ENCODE measurements around the gene MARCHF10. TPM values are rescaled to one million over a fixed set of nuclear protein-coding genes. Genes with fewer than 3 reads are reported as not detected.

The MARCHF10 gene
- total RNA-seq, 1 experiment from 2014 or later = not detected

DNA sequence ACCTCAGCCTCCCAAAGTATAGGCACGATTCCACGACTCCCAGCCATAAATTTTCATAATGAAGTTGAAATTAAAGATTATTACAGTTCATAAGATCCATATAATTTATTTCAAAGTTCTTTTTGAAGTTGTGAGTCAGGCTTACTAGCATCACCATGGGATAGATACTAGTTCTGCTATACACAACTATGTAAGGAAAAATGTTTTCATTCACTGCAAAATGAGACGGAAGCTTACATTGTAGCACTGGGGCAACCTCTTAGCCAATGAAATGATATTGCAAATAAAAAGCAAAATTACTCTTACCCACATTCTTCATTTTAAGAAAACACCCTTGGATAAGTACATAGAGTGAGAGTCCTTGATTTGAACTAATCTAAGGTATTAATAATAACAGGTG, 18.8 kb upstream of the MARCHF10 start:
- Histone ChIP-seq H3K4me2 (ENCODE audit: low read length) (no peak overlapping the region), H3K27me3 (ENCODE audit: insufficient read depth, low read length) (no peaks in the 10 kb centered on the region), H2AFZ (ENCODE audit: low read depth, low read length, poor library complexity, severe bottlenecking) (peak overlapping the region; percentile 13), H3K27ac (ENCODE audit: low read depth, low read length) (no peak overlapping the region), H3K36me3 (ENCODE audit: control insufficient read depth in 1 of 2, insufficient read depth in 2 of 2, low read length in 2 of 2) (no peaks in the 10 kb centered on the region), H3K9me2 (ENCODE audit: insufficient read depth) (no peaks in the 10 kb centered on the region), H3K9me3 (ENCODE audit: control insufficient read depth in 1 of 2, insufficient read depth in 1 of 2, low read depth in 1 of 2, low read length in 2 of 2) (no peaks in the 10 kb centered on the region), H3K4me1 (ENCODE audit: control insufficient read depth in 1 of 2, insufficient read depth in 2 of 2, low read length in 2 of 2) (peaks cover 9 to 15% of the 10 kb centered on the region in 2 experiments), H3K79me2 (ENCODE audit: insufficient read depth, low read length) (no peaks in the 10 kb centered on the region), H3K9ac (ENCODE audit: low read length) (no peak overlapping the region), H4K20me1 (ENCODE audit: insufficient read depth) (no peaks in the 10 kb centered on the region), H3K4me3 (replicated peaks in 1 of 2; ENCODE audit: low read depth in 1 of 2, low read length in 2 of 2) (no peak overlapping the region)
- DNase-seq (ENCODE audit: low read depth, low spot score) (no peak), ATAC-seq (no peak)
- ChIA-PET CTCF (no interaction called here), POLR2A (no interaction called here), RAD21 (ENCODE audit: low non-redundant PET in 1 of 2, low total read pairs in 2 of 2, uncharacterized antibody in 2 of 2, unreplicated experiment in 2 of 2) (no interaction called here)
- no peak for TF ChIP-seq POLR2A (IDR thresholded peaks at IDR 0.05; ENCODE audit: borderline replicate concordance, extremely low read depth, insufficient read depth, insufficient read length)
- TF ChIP-seq ATF3 (IDR thresholded peaks at IDR 0.05) = no peak
- no peak for TF ChIP-seq ZFX (IDR thresholded peaks at IDR 0.05)
- TF ChIP-seq, protein P1, sequence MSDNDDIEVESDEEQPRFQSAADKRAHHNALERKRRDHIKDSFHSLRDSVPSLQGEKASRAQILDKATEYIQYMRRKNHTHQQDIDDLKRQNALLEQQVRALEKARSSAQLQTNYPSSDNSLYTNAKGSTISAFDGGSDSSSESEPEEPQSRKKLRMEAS (IDR thresholded peaks at IDR 0.05) = no peak
- BruUV-seq (replicated peaks) = no TSS peak
- intact Hi-C loops (cut with micrococcal nuclease) = no loop called here

DNA sequence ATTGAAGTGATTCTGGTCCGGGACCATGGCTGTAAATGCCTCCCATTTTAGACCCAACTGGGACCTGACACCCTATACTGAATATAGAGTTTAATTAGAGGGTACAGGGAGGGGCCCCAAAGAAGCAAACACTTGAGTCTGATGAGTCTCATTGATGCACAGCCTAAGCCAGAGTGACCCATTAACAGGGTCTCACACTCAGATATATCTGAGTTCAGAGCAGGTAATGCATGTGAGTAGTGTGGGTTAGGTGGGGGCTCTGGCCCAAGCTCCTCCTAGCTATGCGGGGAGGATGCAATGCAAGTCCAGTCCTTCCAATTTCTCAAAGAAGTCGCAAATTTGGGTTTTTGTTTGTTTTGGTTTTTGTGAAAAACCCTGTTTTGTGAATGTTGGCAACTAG, 17.1 kb upstream of the MARCHF10 start:
- Histone ChIP-seq H3K9ac (ENCODE audit: low read length) (no peak overlapping the region), H3K36me3 (ENCODE audit: control insufficient read depth in 1 of 2, insufficient read depth in 2 of 2, low read length in 2 of 2) (no peaks in the 10 kb centered on the region), H3K9me2 (ENCODE audit: insufficient read depth) (no peaks in the 10 kb centered on the region), H3K27ac (ENCODE audit: low read depth, low read length) (no peak overlapping the region), H3K27me3 (ENCODE audit: insufficient read depth, low read length) (no peaks in the 10 kb centered on the region), H4K20me1 (ENCODE audit: insufficient read depth) (no peaks in the 10 kb centered on the region), H3K79me2 (ENCODE audit: insufficient read depth, low read length) (no peaks in the 10 kb centered on the region), H2AFZ (ENCODE audit: low read depth, low read length, poor library complexity, severe bottlenecking) (peak overlapping the region; percentile 91), H3K4me2 (ENCODE audit: low read length) (peak overlapping the region; percentile 61), H3K4me3 (replicated peaks in 1 of 2; ENCODE audit: low read depth in 1 of 2, low read length in 2 of 2) (no peak overlapping the region; a peak in 1 of 4 replicates), H3K9me3 (ENCODE audit: control insufficient read depth in 1 of 2, insufficient read depth in 1 of 2, low read depth in 1 of 2, low read length in 2 of 2) (no peaks in the 10 kb centered on the region), H3K4me1 (ENCODE audit: control insufficient read depth in 1 of 2, insufficient read depth in 2 of 2, low read length in 2 of 2) (peaks cover 10 to 20% of the 10 kb centered on the region in 2 experiments)
- peak; percentile 52 for ATAC-seq
- ChIA-PET RAD21 (ENCODE audit: low non-redundant PET in 1 of 2, low total read pairs in 2 of 2, uncharacterized antibody in 2 of 2, unreplicated experiment in 2 of 2) (no interaction called here), CTCF (no interaction called here), POLR2A (no interaction called here)
- no peak for DNase-seq (ENCODE audit: low read depth, low spot score)
- intact Hi-C loops (cut with micrococcal nuclease) = no loop called here
- no TSS peak for BruUV-seq (replicated peaks)
- TF ChIP-seq ATF3 (IDR thresholded peaks at IDR 0.05) (no peak), SIN3A (IDR thresholded peaks at IDR 0.05; ENCODE audit: low read depth) (no peak), EGR1 (IDR thresholded peaks at IDR 0.05; ENCODE audit: low read depth) (no peak), ZFX (IDR thresholded peaks at IDR 0.05) (no peak), CEBPB (IDR thresholded peaks at IDR 0.05; ENCODE audit: low read depth) (no peak), ELF1 (IDR thresholded peaks at IDR 0.05; ENCODE audit: borderline replicate concordance, low read depth) (no peak), TCF7L2 (IDR thresholded peaks at IDR 0.05; ENCODE audit: borderline replicate concordance, extremely low read depth, insufficient read depth, insufficient read length) (no peak), POLR2AphosphoS5 (IDR thresholded peaks at IDR 0.05; ENCODE audit: low read depth, low read length) (no peak), JUND (IDR thresholded peaks at IDR 0.05) (no peak), RAD21 (IDR thresholded peaks at IDR 0.05; ENCODE audit: low read depth) (no peak), SRF (IDR thresholded peaks at IDR 0.05; ENCODE audit: low read depth) (no peak), YY1 (IDR thresholded peaks at IDR 0.05; ENCODE audit: extremely low read depth, insufficient replicate concordance, low read depth, low read length) (no peak)
- TF ChIP-seq, protein P1 (IDR thresholded peaks at IDR 0.05) = no peak
- TF ChIP-seq, protein P2, sequence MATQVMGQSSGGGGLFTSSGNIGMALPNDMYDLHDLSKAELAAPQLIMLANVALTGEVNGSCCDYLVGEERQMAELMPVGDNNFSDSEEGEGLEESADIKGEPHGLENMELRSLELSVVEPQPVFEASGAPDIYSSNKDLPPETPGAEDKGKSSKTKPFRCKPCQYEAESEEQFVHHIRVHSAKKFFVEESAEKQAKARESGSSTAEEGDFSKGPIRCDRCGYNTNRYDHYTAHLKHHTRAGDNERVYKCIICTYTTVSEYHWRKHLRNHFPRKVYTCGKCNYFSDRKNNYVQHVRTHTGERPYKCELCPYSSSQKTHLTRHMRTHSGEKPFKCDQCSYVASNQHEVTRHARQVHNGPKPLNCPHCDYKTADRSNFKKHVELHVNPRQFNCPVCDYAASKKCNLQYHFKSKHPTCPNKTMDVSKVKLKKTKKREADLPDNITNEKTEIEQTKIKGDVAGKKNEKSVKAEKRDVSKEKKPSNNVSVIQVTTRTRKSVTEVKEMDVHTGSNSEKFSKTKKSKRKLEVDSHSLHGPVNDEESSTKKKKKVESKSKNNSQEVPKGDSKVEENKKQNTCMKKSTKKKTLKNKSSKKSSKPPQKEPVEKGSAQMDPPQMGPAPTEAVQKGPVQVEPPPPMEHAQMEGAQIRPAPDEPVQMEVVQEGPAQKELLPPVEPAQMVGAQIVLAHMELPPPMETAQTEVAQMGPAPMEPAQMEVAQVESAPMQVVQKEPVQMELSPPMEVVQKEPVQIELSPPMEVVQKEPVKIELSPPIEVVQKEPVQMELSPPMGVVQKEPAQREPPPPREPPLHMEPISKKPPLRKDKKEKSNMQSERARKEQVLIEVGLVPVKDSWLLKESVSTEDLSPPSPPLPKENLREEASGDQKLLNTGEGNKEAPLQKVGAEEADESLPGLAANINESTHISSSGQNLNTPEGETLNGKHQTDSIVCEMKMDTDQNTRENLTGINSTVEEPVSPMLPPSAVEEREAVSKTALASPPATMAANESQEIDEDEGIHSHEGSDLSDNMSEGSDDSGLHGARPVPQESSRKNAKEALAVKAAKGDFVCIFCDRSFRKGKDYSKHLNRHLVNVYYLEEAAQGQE (IDR thresholded peaks at IDR 0.05; ENCODE audit: low read depth) = no peak
